Activated T-cell treated with anti-CD3 and anti-CD28 coated beads, Interleukin-2, amount 50 U/mL, for 72 hours (primary cell): ENCODE results near the gene FAM204A. TPM values are rescaled to one million over a fixed set of nuclear protein-coding genes. Genes with fewer than 3 reads are reported as not detected.

Source experiments
- ATAC-seq, 2 donors: fragments of 150-1000 bp; cut with Tn5 transposase; replicated peaks in 1 of 2; 2 replicates each; pipeline ENCODE4 v1.10.0; 2021; ENCODE audit warnings: moderate library complexity in 2 of 2, mild to moderate bottlenecking in 1 of 2
- DNase-seq, 2 donors: peaks; one replicate each; pipeline ENCODE4 v3.0.0; 2021 to 2022; ENCODE audit warnings: mixed read lengths in 1 of 2
- H3K27ac Mint-ChIP-seq: one replicate; pipeline ENCODE4 v1.8.0; 2022; ENCODE audit warnings: mild to moderate bottlenecking, moderate library complexity, mixed read lengths
- H3K27me3 Mint-ChIP-seq: one replicate; pipeline ENCODE4 v1.8.0; 2022; ENCODE audit warnings: low read depth, mixed read lengths
- H3K36me3 Mint-ChIP-seq, 2 donors: one replicate each; pipeline ENCODE4 v1.8.0; 2022; ENCODE audit warnings: mixed read lengths in 2 of 2, mild to moderate bottlenecking in 1 of 2; ENCODE audit not compliant: insufficient read depth in 2 of 2
- H3K4me1 Mint-ChIP-seq: one replicate; pipeline ENCODE4 v1.8.0; 2022; ENCODE audit warnings: low read depth, mixed read lengths
- H3K4me3 Mint-ChIP-seq, 2 donors: one replicate each; pipeline ENCODE4 v1.8.0; 2022; ENCODE audit warnings: mild to moderate bottlenecking in 2 of 2, mixed read lengths in 2 of 2, moderate library complexity in 2 of 2
- H3K9me3 Mint-ChIP-seq, 2 donors: one replicate each; pipeline ENCODE4 v1.8.0; 2022; ENCODE audit warnings: mixed read lengths in 2 of 2
- total RNA-seq, 2 donors: library from RNA; stranded (reverse); gene quantifications; one replicate each; pipeline ENCODE4 v1.2.3, GENCODE V29; 2022

The FAM204A gene
- total RNA-seq, 2 donors from 2014 or later: 81.3 to 88.6 TPM

GRCh38 chr10:118321724-118322575 lies 20.2 kb downstream of the FAM204A start:
- peaks cover 0 to 4% of the 10 kb centered on the region in 2 donors for H3K36me3 Mint-ChIP-seq
- no peaks in the 10 kb centered on the region for H3K4me1 Mint-ChIP-seq
- no peaks in the 10 kb centered on the region for H3K27me3 Mint-ChIP-seq
- no peaks in the 10 kb centered on the region for H3K9me3 Mint-ChIP-seq
- H3K4me3 Mint-ChIP-seq: no peak overlapping the region
- ATAC-seq (no peak), DNase-seq (no peak)
- H3K27ac Mint-ChIP-seq: no peak overlapping the region

- Mint-ChIP-seq H3K4me3 (no peak overlapping the region), H3K9me3 (no peaks in the 10 kb centered on the region), H3K27ac (no peak overlapping the region), H3K27me3 (no peaks in the 10 kb centered on the region), H3K36me3 (peaks cover 0 to 6% of the 10 kb centered on the region in 2 donors), H3K4me1 (no peaks in the 10 kb centered on the region)
- DNase-seq: no peak
- ATAC-seq: no peak
These were observed 26.5 kb downstream of the FAM204A start for GRCh38 chr10:118315629-118316028.

- peaks cover 0 to 7% of the 10 kb centered on the region in 2 donors for H3K36me3 Mint-ChIP-seq
- H3K4me1 Mint-ChIP-seq: no peaks in the 10 kb centered on the region
- H3K27ac Mint-ChIP-seq: no peak overlapping the region
- DNase-seq (no peak), ATAC-seq (no peak)
- H3K4me3 Mint-ChIP-seq: no peak overlapping the region
- H3K9me3 Mint-ChIP-seq: no peaks in the 10 kb centered on the region
- H3K27me3 Mint-ChIP-seq: no peaks in the 10 kb centered on the region
These were observed 27.2 kb downstream of the FAM204A start for GRCh38 chr10:118314882-118315281.

- no peak for ATAC-seq
- Mint-ChIP-seq H3K36me3 (peaks cover 0 to 14% of the 10 kb centered on the region in 2 donors), H3K27ac (no peak overlapping the region), H3K4me1 (no peaks in the 10 kb centered on the region), H3K4me3 (no peak overlapping the region), H3K27me3 (no peaks in the 10 kb centered on the region), H3K9me3 (no peaks in the 10 kb centered on the region)
- DNase-seq: no peak
These were observed 30.6 kb downstream of the FAM204A start for GRCh38 chr10:118311505-118311904.

- peaks cover 0 to 14% of the 10 kb centered on the region in 2 donors for H3K36me3 Mint-ChIP-seq
- H3K27ac Mint-ChIP-seq: no peak overlapping the region
- no peaks in the 10 kb centered on the region for H3K9me3 Mint-ChIP-seq
- no peaks in the 10 kb centered on the region for H3K4me1 Mint-ChIP-seq
- no peak for DNase-seq
- H3K4me3 Mint-ChIP-seq: no peak overlapping the region
- ATAC-seq: no peak
- no peaks in the 10 kb centered on the region for H3K27me3 Mint-ChIP-seq
These were observed 31.3 kb downstream of the FAM204A start for GRCh38 chr10:118310822-118311221.

GRCh38 chr10:118309911-118310310 lies 32.2 kb downstream of the FAM204A start:
- H3K27me3 Mint-ChIP-seq: no peaks in the 10 kb centered on the region
- no peaks in the 10 kb centered on the region for H3K9me3 Mint-ChIP-seq

GRCh38 chr10:118308664-118309063 lies 33.5 kb downstream of the FAM204A start:
- Mint-ChIP-seq H3K36me3 (peaks cover 0 to 16% of the 10 kb centered on the region in 2 donors), H3K27me3 (no peaks in the 10 kb centered on the region), H3K9me3 (no peaks in the 10 kb centered on the region), H3K4me3 (no peak overlapping the region), H3K4me1 (no peaks in the 10 kb centered on the region), H3K27ac (no peak overlapping the region)
- ATAC-seq: no peak
- DNase-seq: no peak

More at GRCh38 chr10:118309911-118310310, 32.2 kb downstream of the FAM204A start:
- Mint-ChIP-seq H3K27ac (no peak overlapping the region), H3K36me3 (peaks cover 0 to 15% of the 10 kb centered on the region in 2 donors), H3K4me3 (no peak overlapping the region), H3K4me1 (no peaks in the 10 kb centered on the region)
- ATAC-seq: no peak
- DNase-seq: no peak

- H3K27ac Mint-ChIP-seq: no peak overlapping the region
- H3K9me3 Mint-ChIP-seq: no peaks in the 10 kb centered on the region
- no peaks in the 10 kb centered on the region for H3K27me3 Mint-ChIP-seq
- H3K36me3 Mint-ChIP-seq: peaks cover 0 to 16% of the 10 kb centered on the region in 2 donors
- ATAC-seq (no peak), DNase-seq (no peak)
- no peaks in the 10 kb centered on the region for H3K4me1 Mint-ChIP-seq
- H3K4me3 Mint-ChIP-seq: no peak overlapping the region
These were observed 34.3 kb downstream of the FAM204A start for GRCh38 chr10:118307859-118308258.

GRCh38 chr10:118307220-118307619 lies 34.9 kb downstream of the FAM204A start:
- peaks cover 0 to 16% of the 10 kb centered on the region in 2 donors for H3K36me3 Mint-ChIP-seq

GRCh38 chr10:118305730-118306129 lies 36.4 kb downstream of the FAM204A start:
- no peak for DNase-seq
- H3K9me3 Mint-ChIP-seq: no peaks in the 10 kb centered on the region
- H3K4me3 Mint-ChIP-seq: no peak overlapping the region
- no peaks in the 10 kb centered on the region for H3K4me1 Mint-ChIP-seq
- H3K36me3 Mint-ChIP-seq: peaks cover 0 to 11% of the 10 kb centered on the region in 2 donors
- H3K27ac Mint-ChIP-seq: no peak overlapping the region
- no peaks in the 10 kb centered on the region for H3K27me3 Mint-ChIP-seq
- ATAC-seq: no peak

More at GRCh38 chr10:118307220-118307619, 34.9 kb downstream of the FAM204A start:
- ATAC-seq (no peak), DNase-seq (no peak)
- H3K9me3 Mint-ChIP-seq: no peaks in the 10 kb centered on the region
- no peaks in the 10 kb centered on the region for H3K4me1 Mint-ChIP-seq
- no peak overlapping the region for H3K4me3 Mint-ChIP-seq
- H3K27me3 Mint-ChIP-seq: no peaks in the 10 kb centered on the region
- no peak overlapping the region for H3K27ac Mint-ChIP-seq

GRCh38 chr10:118304521-118304920 lies 37.6 kb downstream of the FAM204A start:
- peaks cover 0 to 6% of the 10 kb centered on the region in 2 donors for H3K36me3 Mint-ChIP-seq
- H3K4me1 Mint-ChIP-seq: no peaks in the 10 kb centered on the region
- no peaks in the 10 kb centered on the region for H3K9me3 Mint-ChIP-seq
- no peak for ATAC-seq
- no peaks in the 10 kb centered on the region for H3K27me3 Mint-ChIP-seq
- no peak overlapping the region for H3K27ac Mint-ChIP-seq
- no peak overlapping the region for H3K4me3 Mint-ChIP-seq
- no peak for DNase-seq

- H3K9me3 Mint-ChIP-seq: no peaks in the 10 kb centered on the region
- no peaks in the 10 kb centered on the region for H3K4me1 Mint-ChIP-seq
- ATAC-seq (no peak), DNase-seq (no peak)
- no peak overlapping the region for H3K4me3 Mint-ChIP-seq
- peaks cover 0 to 2% of the 10 kb centered on the region in 2 donors for H3K36me3 Mint-ChIP-seq
- no peaks in the 10 kb centered on the region for H3K27me3 Mint-ChIP-seq
- H3K27ac Mint-ChIP-seq: no peak overlapping the region
These were observed 40.9 kb downstream of the FAM204A start for GRCh38 chr10:118301211-118301610.

GRCh38 chr10:118300320-118300719 lies 41.8 kb downstream of the FAM204A start:
- Mint-ChIP-seq H3K36me3 (peaks cover 0 to 2% of the 10 kb centered on the region in 2 donors), H3K4me3 (no peak overlapping the region), H3K9me3 (no peaks in the 10 kb centered on the region), H3K27ac (no peak overlapping the region), H3K27me3 (no peaks in the 10 kb centered on the region), H3K4me1 (no peaks in the 10 kb centered on the region)
- DNase-seq (no peak), ATAC-seq (no peak)

GRCh38 chr10:118298787-118299186 lies 43.3 kb downstream of the FAM204A start:
- H3K9me3 Mint-ChIP-seq: no peaks in the 10 kb centered on the region
- H3K27me3 Mint-ChIP-seq: peaks cover 6% of the 10 kb centered on the region
- DNase-seq: no peak
- H3K4me3 Mint-ChIP-seq: no peak overlapping the region
- no peak overlapping the region for H3K27ac Mint-ChIP-seq
- H3K4me1 Mint-ChIP-seq: no peaks in the 10 kb centered on the region
- no peaks in the 10 kb centered on the region for H3K36me3 Mint-ChIP-seq
- no peak for ATAC-seq
